ENCODE measurements around the gene FRMD6.

DNA sequence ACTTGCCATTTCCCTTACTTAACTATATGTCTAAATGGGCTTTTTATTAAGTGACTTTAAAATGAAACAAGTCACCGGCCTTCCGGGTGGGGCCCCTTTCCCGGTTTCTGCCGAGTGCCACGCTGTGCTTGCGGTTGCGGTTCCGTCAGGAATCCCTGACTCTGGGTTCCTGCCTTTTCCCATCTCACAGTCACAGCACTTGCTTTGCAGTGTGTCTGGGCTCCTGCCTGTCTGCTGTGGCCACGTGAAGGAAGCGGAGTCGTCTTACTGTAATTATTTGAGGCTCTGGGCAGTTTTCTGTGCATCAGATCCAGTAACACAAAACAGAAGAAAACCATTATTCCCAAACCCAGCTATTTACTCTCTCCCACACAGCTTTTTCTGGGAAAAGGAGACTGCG is 44.0 kb upstream of the FRMD6 start:
- TF ChIP-seq CTCF (IDR thresholded peaks at IDR 0.05) = no peak
- no peak for TF ChIP-seq POLR2A (IDR thresholded peaks at IDR 0.05)
